C4-2B (cell line): ENCODE results near the gene GPX2.

Source experiments
- ZFX ChIP-seq: fragments of 450-650 bp; IDR thresholded peaks from 2 replicates; pipeline ENCODE4 v1.6.1; 2017
- TF ChIP-seq, protein P1 (sequence below): fragments of 450-650 bp; conservative IDR thresholded peaks from 2 replicates; pipeline ENCODE4 v1.5.1; 2017; ENCODE audit warnings: mild to moderate bottlenecking

DNA sequence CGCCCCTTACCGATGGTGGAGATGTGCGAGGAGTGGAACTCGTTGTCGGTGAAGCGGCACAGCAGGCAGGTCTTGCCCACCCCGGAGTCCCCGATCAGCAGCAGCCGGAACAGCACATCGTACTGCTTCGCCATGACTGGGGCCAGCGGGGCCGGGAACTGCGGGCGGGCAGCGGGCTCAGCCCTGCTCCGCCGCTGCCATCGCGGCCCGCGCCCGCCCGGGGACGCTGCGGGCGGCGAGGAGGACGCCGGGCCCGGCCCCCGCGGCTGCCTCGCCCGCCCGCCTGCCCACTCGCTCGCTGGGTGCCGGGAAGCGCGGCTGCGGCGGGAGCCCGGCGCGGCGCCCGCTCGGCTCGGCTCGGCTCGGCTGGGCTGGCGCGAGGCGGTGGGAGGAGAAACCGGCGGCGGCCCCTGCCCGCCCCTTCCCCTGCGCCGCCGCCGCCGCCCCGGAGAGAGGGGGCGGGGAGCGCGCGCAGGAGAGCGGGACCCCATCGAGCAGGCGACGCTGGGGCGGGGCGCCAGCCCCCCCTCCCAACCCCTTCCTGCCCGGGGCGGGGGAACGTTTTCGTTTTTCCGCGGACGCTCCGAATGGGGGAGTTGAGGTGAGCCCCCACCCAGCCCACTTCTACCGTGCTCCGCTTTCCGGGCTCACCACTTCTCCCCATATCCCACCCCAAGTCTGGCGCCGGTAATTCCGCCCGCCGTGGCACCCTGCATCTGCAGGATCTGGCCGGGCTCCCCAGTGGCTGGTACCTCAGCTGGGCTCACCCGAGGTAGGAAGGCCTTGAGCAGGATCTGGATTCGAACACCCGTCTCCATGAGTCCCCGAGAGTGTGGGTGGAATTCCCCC lies 29.6 kb upstream of the GPX2 start, which contains the start of gene RAB15:
- TF ChIP-seq, protein P1, sequence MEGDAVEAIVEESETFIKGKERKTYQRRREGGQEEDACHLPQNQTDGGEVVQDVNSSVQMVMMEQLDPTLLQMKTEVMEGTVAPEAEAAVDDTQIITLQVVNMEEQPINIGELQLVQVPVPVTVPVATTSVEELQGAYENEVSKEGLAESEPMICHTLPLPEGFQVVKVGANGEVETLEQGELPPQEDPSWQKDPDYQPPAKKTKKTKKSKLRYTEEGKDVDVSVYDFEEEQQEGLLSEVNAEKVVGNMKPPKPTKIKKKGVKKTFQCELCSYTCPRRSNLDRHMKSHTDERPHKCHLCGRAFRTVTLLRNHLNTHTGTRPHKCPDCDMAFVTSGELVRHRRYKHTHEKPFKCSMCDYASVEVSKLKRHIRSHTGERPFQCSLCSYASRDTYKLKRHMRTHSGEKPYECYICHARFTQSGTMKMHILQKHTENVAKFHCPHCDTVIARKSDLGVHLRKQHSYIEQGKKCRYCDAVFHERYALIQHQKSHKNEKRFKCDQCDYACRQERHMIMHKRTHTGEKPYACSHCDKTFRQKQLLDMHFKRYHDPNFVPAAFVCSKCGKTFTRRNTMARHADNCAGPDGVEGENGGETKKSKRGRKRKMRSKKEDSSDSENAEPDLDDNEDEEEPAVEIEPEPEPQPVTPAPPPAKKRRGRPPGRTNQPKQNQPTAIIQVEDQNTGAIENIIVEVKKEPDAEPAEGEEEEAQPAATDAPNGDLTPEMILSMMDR: no peak; the same call in 1 of the 2 replicates
- TF ChIP-seq ZFX: no peak
